ENCODE data around the gene ARRDC1. TPM values are rescaled to one million over a fixed set of nuclear protein-coding genes. Genes with fewer than 3 reads are reported as not detected.

ARRDC1 gene
- total and polyA plus RNA-seq, 9 of the 15 experiments (the other 6 are each of a cell fraction or from before 2014, with no cell fraction given), result 0.21 to 45.3 (median 18.6) TPM

DNA sequence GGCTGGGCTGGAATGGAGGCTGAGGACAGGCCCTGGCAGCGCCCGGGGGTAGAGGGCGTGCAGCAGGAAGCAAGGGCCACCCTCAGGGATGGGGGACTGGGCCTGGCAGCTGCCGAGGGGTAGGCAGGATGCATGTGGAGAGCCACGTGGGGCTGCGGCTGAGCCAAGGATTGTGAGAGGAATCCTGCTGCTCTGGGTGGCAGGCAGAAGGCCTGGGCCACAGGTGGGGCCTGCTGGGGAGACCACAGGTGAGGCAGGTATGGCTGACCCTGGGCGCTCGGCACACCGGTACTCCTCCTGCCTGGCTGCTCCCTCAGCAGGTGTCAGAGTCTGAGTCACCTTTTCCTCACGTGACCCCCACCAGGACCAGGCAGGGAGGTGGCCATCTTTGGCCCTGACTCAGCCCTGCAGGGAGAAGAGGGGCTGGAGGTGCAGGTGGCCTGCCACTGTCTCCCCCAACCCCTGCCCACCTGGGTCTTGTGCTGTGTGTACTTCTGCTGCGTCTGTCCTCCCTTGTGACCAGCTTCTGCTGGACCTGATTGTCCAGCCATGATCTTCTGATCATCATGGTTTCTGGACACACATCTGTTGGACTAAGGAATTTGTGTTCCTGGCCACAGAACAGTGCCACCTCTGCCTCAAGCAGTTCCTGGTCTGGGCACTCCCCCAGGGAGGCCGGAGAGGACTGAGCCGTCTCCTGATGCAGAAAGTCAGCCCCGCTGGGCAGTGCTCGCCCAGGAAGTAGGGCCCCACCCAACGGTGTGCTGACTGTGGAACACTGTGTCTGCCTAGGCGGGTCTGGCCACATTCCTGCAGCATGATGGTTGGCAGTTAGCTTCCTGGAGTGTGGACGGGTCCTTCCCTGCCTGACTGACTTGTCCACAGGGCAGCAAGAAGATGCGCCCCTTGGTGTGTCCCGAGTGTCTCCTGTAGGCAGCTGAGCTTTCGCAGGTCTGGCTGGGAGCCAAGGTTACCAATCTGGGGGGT, 6.4 kb downstream of the ARRDC1 start (continued):
- TF ChIP-seq, protein P1, sequence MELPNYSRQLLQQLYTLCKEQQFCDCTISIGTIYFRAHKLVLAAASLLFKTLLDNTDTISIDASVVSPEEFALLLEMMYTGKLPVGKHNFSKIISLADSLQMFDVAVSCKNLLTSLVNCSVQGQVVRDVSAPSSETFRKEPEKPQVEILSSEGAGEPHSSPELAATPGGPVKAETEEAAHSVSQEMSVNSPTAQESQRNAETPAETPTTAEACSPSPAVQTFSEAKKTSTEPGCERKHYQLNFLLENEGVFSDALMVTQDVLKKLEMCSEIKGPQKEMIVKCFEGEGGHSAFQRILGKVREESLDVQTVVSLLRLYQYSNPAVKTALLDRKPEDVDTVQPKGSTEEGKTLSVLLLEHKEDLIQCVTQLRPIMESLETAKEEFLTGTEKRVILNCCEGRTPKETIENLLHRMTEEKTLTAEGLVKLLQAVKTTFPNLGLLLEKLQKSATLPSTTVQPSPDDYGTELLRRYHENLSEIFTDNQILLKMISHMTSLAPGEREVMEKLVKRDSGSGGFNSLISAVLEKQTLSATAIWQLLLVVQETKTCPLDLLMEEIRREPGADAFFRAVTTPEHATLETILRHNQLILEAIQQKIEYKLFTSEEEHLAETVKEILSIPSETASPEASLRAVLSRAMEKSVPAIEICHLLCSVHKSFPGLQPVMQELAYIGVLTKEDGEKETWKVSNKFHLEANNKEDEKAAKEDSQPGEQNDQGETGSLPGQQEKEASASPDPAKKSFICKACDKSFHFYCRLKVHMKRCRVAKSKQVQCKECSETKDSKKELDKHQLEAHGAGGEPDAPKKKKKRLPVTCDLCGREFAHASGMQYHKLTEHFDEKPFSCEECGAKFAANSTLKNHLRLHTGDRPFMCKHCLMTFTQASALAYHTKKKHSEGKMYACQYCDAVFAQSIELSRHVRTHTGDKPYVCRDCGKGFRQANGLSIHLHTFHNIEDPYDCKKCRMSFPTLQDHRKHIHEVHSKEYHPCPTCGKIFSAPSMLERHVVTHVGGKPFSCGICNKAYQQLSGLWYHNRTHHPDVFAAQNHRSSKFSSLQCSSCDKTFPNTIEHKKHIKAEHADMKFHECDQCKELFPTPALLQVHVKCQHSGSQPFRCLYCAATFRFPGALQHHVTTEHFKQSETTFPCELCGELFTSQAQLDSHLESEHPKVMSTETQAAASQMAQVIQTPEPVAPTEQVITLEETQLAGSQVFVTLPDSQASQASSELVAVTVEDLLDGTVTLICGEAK (IDR thresholded peaks at IDR 0.05), result no peak
- TF ChIP-seq, protein P1 (CRISPR knock-in tag; IDR thresholded peaks at IDR 0.05), result no peak
- no peak for TF ChIP-seq ZNF174 (CRISPR knock-in tag; IDR thresholded peaks at IDR 0.05)
- TF ChIP-seq, protein P2, sequence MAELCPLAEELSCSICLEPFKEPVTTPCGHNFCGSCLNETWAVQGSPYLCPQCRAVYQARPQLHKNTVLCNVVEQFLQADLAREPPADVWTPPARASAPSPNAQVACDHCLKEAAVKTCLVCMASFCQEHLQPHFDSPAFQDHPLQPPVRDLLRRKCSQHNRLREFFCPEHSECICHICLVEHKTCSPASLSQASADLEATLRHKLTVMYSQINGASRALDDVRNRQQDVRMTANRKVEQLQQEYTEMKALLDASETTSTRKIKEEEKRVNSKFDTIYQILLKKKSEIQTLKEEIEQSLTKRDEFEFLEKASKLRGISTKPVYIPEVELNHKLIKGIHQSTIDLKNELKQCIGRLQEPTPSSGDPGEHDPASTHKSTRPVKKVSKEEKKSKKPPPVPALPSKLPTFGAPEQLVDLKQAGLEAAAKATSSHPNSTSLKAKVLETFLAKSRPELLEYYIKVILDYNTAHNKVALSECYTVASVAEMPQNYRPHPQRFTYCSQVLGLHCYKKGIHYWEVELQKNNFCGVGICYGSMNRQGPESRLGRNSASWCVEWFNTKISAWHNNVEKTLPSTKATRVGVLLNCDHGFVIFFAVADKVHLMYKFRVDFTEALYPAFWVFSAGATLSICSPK (IDR thresholded peaks at IDR 0.05; ENCODE audit: borderline replicate concordance), result no peak
- TF ChIP-seq NCOA1 (IDR thresholded peaks at IDR 0.05; ENCODE audit: low read depth), result no peak
- TF ChIP-seq RUNX1 (IDR thresholded peaks at IDR 0.05; ENCODE audit: low read depth), result no peak
- no peak for TF ChIP-seq TCFL5 (CRISPR knock-in tag; conservative IDR thresholded peaks at IDR 0.05)
- no peak for TF ChIP-seq CCAR2 (IDR thresholded peaks at IDR 0.05; ENCODE audit: low read depth, low read length)
- TF ChIP-seq, protein P3, sequence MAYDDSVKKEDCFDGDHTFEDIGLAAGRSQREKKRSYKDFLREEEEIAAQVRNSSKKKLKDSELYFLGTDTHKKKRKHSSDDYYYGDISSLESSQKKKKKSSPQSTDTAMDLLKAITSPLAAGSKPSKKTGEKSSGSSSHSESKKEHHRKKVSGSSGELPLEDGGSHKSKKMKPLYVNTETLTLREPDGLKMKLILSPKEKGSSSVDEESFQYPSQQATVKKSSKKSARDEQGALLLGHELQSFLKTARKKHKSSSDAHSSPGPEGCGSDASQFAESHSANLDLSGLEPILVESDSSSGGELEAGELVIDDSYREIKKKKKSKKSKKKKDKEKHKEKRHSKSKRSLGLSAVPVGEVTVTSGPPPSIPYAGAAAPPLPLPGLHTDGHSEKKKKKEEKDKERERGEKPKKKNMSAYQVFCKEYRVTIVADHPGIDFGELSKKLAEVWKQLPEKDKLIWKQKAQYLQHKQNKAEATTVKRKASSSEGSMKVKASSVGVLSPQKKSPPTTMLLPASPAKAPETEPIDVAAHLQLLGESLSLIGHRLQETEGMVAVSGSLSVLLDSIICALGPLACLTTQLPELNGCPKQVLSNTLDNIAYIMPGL (CRISPR knock-in tag; IDR thresholded peaks at IDR 0.05), result no peak
- TF ChIP-seq NFIX (CRISPR knock-in tag; IDR thresholded peaks at IDR 0.05; ENCODE audit: low read depth), result no peak
- TF ChIP-seq, protein P4, sequence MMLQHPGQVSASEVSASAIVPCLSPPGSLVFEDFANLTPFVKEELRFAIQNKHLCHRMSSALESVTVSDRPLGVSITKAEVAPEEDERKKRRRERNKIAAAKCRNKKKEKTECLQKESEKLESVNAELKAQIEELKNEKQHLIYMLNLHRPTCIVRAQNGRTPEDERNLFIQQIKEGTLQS (IDR thresholded peaks at IDR 0.05), result peak; percentile 83
- TF ChIP-seq, protein P4 (CRISPR knock-in tag; conservative IDR thresholded peaks at IDR 0.05), result no peak
- no peak for TF ChIP-seq LEF1 (IDR thresholded peaks at IDR 0.05)
- TF ChIP-seq GTF2A2 (tag; IDR thresholded peaks at IDR 0.05), result no peak

Data from K562 (cell line).